ENCODE data around the gene SPPL2C.

Gene SPPL2C

DNA sequence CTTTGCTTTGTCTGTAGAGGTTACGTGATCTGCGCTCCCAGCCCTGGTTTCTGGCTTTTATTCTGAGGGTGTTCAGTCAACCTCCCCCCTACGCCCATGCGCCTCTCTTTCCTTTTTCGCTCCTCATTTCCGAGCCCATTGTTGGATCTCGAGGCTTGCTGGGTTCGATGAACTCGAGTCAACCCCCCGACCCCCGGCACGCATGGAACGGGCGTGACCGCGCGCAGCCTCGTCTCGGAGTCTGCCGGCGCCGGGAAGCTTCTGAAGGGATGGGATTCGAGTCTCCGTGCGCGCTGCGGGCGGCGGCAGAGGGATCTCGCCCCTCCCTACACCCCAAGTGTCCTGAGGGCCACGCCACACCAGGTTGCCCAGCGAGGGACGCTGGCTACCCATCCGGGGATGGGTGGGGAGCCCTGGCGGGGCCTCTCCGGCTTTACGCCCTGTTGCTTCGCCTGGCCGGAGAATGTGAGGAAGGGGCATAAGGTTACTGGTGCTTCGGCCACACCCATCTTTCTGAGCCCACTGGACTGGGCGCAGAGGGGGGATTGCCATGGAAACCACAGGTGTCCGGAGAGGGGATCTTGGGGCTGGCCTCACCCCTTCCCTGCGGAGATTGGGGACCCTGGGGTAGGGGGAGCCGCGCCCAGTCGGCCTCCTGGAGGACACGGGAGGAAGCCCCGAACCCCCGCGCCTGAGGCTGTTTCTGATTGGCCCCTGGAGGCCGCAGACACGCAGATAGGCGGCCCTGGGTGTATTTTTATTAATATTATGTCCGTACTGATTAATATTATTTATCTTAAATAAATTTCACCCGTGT is 51.5 kb downstream of the SPPL2C start:
- TF ChIP-seq, protein P1, sequence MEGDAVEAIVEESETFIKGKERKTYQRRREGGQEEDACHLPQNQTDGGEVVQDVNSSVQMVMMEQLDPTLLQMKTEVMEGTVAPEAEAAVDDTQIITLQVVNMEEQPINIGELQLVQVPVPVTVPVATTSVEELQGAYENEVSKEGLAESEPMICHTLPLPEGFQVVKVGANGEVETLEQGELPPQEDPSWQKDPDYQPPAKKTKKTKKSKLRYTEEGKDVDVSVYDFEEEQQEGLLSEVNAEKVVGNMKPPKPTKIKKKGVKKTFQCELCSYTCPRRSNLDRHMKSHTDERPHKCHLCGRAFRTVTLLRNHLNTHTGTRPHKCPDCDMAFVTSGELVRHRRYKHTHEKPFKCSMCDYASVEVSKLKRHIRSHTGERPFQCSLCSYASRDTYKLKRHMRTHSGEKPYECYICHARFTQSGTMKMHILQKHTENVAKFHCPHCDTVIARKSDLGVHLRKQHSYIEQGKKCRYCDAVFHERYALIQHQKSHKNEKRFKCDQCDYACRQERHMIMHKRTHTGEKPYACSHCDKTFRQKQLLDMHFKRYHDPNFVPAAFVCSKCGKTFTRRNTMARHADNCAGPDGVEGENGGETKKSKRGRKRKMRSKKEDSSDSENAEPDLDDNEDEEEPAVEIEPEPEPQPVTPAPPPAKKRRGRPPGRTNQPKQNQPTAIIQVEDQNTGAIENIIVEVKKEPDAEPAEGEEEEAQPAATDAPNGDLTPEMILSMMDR (conservative IDR thresholded peaks at IDR 0.05; ENCODE audit: control insufficient read depth, insufficient read depth, low read depth, low read length) = no peak
- H3K4me3 ChIP-seq (ENCODE audit: control insufficient read depth, low read depth, low read length) = no peak overlapping the region
- no peak for DNase-seq (ENCODE audit: low read depth)

All from fibroblast of mammary gland (primary cell).